ENCODE measurements around the gene SNORC. TPM values are rescaled to one million over a fixed set of nuclear protein-coding genes. Genes with fewer than 3 reads are reported as not detected.

SNORC gene
- polyA plus RNA-seq, 1 of the 3 experiments (the other 2 are of a cell fraction) = 1.2 TPM

GRCh38 chr2:232835687-232836208 is 34.3 kb upstream of the SNORC start:
- H3K4me2 ChIP-seq = no peak overlapping the region
- CTCF ChIA-PET = interaction anchor here (1.1 to 2.0 kb wide), 2 partner anchors 17 to 49 kb away, joined by 3 to 6 read pairs; no protein-coding TSS in a partner anchor

GRCh38 chr2:232836934-232837333 is 33.1 kb upstream of the SNORC start:
- H2AFZ ChIP-seq (ENCODE audit: low read depth) = no peak overlapping the region
- no peaks in the 10 kb centered on the region for H3K9me2 ChIP-seq
- H3K27me3 ChIP-seq (ENCODE audit: insufficient read depth) = no peaks in the 10 kb centered on the region
- DNase-seq = no peak
- H4K20me1 ChIP-seq (ENCODE audit: insufficient read depth) = peaks cover 8% of the 10 kb centered on the region
- H3K9me3 ChIP-seq = no peaks in the 10 kb centered on the region
- ChIA-PET CTCF (interaction anchor here (0.7 to 2.0 kb wide), 2 partner anchors 16 to 216 kb away, joined by 3 to 6 read pairs; no protein-coding TSS in a partner anchor), POLR2A (no interaction called here)
- no peak overlapping the region for H3K9ac ChIP-seq
- H3K79me2 ChIP-seq (ENCODE audit: insufficient read depth) = peaks cover 5% of the 10 kb centered on the region; the same call in 1 of the 2 replicates
- H3K27ac ChIP-seq (ENCODE audit: low read depth in 2 of 2, low read length in 1 of 2) = no peak overlapping the region
- peaks cover 43 to 55% of the 10 kb centered on the region in 2 experiments for H3K36me3 ChIP-seq (replicated peaks in 1 of 2; ENCODE audit: control insufficient read depth in 1 of 2, insufficient read depth in 2 of 2, low read length in 1 of 2)
- no peak overlapping the region for H3K4me3 ChIP-seq (ENCODE audit: low read depth in 2 of 2, low read length in 1 of 2)
- no peak overlapping the region for H3K4me2 ChIP-seq
- no peaks in the 10 kb centered on the region for H3F3A ChIP-seq (replicated peaks; ENCODE audit: insufficient read depth)
- peaks cover 3 to 13% of the 10 kb centered on the region in 2 experiments; a peak in 2 of 4 replicates for H3K4me1 ChIP-seq (ENCODE audit: control insufficient read depth in 1 of 2, insufficient read depth in 2 of 2, low read depth in 1 of 2, low read length in 1 of 2)
- WGBS (ENCODE audit: low lambda C conversion rate) = 95% methylated on average over 4 of the region's 4 CpGs
- no peak for TF ChIP-seq YY1 (IDR thresholded peaks at IDR 0.05; ENCODE audit: low read depth)
- no peak for TF ChIP-seq MAX (IDR thresholded peaks at IDR 0.05; ENCODE audit: low read depth)
- TF ChIP-seq FOSL2 (IDR thresholded peaks at IDR 0.05; ENCODE audit: borderline replicate concordance, low read depth) = no peak
- TF ChIP-seq USF1 (IDR thresholded peaks at IDR 0.05; ENCODE audit: borderline replicate concordance, low read depth) = no peak
- no peak for TF ChIP-seq TEAD4 (IDR thresholded peaks at IDR 0.05; ENCODE audit: borderline replicate concordance, insufficient read depth)
- TF ChIP-seq GABPA (IDR thresholded peaks at IDR 0.05; ENCODE audit: low read depth) = no peak

More at GRCh38 chr2:232835687-232836208, 34.3 kb upstream of the SNORC start:
- Histone ChIP-seq H3K4me3 (ENCODE audit: low read depth in 2 of 2, low read length in 1 of 2) (no peak overlapping the region), H3K79me2 (ENCODE audit: insufficient read depth) (peaks cover 5% of the 10 kb centered on the region; the same call in 1 of the 2 replicates), H3K9ac (no peak overlapping the region), H4K20me1 (ENCODE audit: insufficient read depth) (peaks cover 8% of the 10 kb centered on the region), H3F3A (replicated peaks; ENCODE audit: insufficient read depth) (no peaks in the 10 kb centered on the region), H3K9me3 (no peaks in the 10 kb centered on the region), H3K27me3 (ENCODE audit: insufficient read depth) (no peaks in the 10 kb centered on the region), H3K36me3 (replicated peaks in 1 of 2; ENCODE audit: control insufficient read depth in 1 of 2, insufficient read depth in 2 of 2, low read length in 1 of 2) (peaks cover 44 to 62% of the 10 kb centered on the region in 2 experiments), H3K27ac (ENCODE audit: low read depth in 2 of 2, low read length in 1 of 2) (no peak overlapping the region), H2AFZ (ENCODE audit: low read depth) (no peak overlapping the region), H3K4me1 (ENCODE audit: control insufficient read depth in 1 of 2, insufficient read depth in 2 of 2, low read depth in 1 of 2, low read length in 1 of 2) (peaks cover 3 to 13% of the 10 kb centered on the region in 2 experiments; a peak in 2 of 4 replicates), H3K9me2 (no peaks in the 10 kb centered on the region)
- POLR2A ChIA-PET = no interaction called here
- no peak for DNase-seq
- 95% methylated on average over 13 of the region's 14 CpGs for WGBS (ENCODE audit: low lambda C conversion rate)
- TF ChIP-seq GABPA (IDR thresholded peaks at IDR 0.05; ENCODE audit: low read depth) (no peak), USF1 (IDR thresholded peaks at IDR 0.05; ENCODE audit: borderline replicate concordance, low read depth) (no peak), TAF1 (IDR thresholded peaks at IDR 0.05; ENCODE audit: borderline replicate concordance, low read depth, low read length) (no peak), RFX5 (IDR thresholded peaks at IDR 0.05; ENCODE audit: low read length) (no peak), IRF3 (IDR thresholded peaks at IDR 0.05; ENCODE audit: low read depth, low read length) (no peak), MAX (IDR thresholded peaks at IDR 0.05; ENCODE audit: low read depth) (no peak), JUND (IDR thresholded peaks at IDR 0.05) (no peak), RCOR1 (IDR thresholded peaks at IDR 0.05; ENCODE audit: low read length) (no peak), FOSL2 (IDR thresholded peaks at IDR 0.05; ENCODE audit: borderline replicate concordance, low read depth) (no peak), FOXJ3 (CRISPR knock-in tag; IDR thresholded peaks at IDR 0.05) (no peak), EZH2phosphoT487 (IDR thresholded peaks at IDR 0.05; ENCODE audit: borderline replicate concordance, low read depth) (no peak)
